Activated CD8-positive, alpha-beta memory T cell treated with anti-CD3 and anti-CD28 coated beads for 48 hours (primary cell): Measurements from ENCODE around the gene AIFM3.

ENCODE experiments used
- DNase-seq, 3 experiments: peaks; one replicate each; pipeline ENCODE4 v3.0.0-alpha.2; 2020; ENCODE audit warnings: low read depth in 2 of 3, low spot score in 2 of 3

AIFM3 gene

GRCh38 chr22:20990184-20991180, 23.4 kb downstream of the AIFM3 start:
- no peak for DNase-seq

GRCh38 chr22:20991252-20992055, 24.4 kb downstream of the AIFM3 start:
- no peak for DNase-seq

- no peak for DNase-seq
Measured at GRCh38 chr22:20992056-20992442, 25.0 kb downstream of the AIFM3 start.

- no peak for DNase-seq
Measured at GRCh38 chr22:20992456-20993303, 25.6 kb downstream of the AIFM3 start.

GRCh38 chr22:20993304-20994127, 26.5 kb downstream of the AIFM3 start:
- no peak for DNase-seq

- DNase-seq = no peak
Measured at GRCh38 chr22:20994128-20994901, 27.3 kb downstream of the AIFM3 start.

- no peak for DNase-seq
Measured at GRCh38 chr22:20994902-20995241, 27.8 kb downstream of the AIFM3 start.

GRCh38 chr22:20995329-20996030, 28.4 kb downstream of the AIFM3 start:
- DNase-seq = no peak

- DNase-seq = no peak
Measured at GRCh38 chr22:20996031-20996410, 29.0 kb downstream of the AIFM3 start.

- DNase-seq = no peak
Measured at GRCh38 chr22:20996598-20997535, 29.8 kb downstream of the AIFM3 start.

GRCh38 chr22:20997536-20998257, 30.6 kb downstream of the AIFM3 start:
- no peak for DNase-seq

GRCh38 chr22:20998411-20999336, 31.6 kb downstream of the AIFM3 start:
- no peak for DNase-seq

GRCh38 chr22:20999350-21000206, 32.5 kb downstream of the AIFM3 start:
- DNase-seq = no peak

- no peak for DNase-seq
Measured at GRCh38 chr22:21000207-21000986, 33.3 kb downstream of the AIFM3 start.
